DMS53 treated with DMSO at 0.1 percent for 48 hours (cell line): Measurements from ENCODE around the gene CCDC47.

ENCODE experiments used
- DNase-seq: peaks from one replicate; lab custom pipeline; 2025; ENCODE audit not compliant: unreplicated experiment; lab: John Stamatoyannopoulos, UW

The CCDC47 gene

GRCh38 chr17:63785556-63785955, 12.2 kb upstream of the CCDC47 start:
- no peak for DNase-seq

DNA sequence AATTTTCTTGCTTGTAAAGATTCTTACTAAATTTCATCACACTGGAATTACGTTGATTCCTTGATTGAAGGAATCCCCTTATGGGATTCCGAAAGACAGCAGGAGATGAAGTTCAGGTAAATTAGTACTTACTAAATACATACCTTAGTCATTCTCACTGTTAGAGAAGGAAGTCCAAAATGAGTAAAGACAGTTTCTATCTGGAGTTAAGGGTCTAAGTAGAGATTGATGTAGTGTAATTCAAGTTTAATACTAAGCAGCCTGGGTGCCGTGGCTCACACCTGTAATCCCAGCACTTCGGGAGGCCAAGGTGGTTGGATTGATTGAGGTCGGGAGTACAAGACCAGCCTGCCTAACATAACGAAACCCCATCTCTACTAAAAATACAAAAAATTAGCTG, 10.1 kb upstream of the CCDC47 start:
- no peak for DNase-seq

DNA sequence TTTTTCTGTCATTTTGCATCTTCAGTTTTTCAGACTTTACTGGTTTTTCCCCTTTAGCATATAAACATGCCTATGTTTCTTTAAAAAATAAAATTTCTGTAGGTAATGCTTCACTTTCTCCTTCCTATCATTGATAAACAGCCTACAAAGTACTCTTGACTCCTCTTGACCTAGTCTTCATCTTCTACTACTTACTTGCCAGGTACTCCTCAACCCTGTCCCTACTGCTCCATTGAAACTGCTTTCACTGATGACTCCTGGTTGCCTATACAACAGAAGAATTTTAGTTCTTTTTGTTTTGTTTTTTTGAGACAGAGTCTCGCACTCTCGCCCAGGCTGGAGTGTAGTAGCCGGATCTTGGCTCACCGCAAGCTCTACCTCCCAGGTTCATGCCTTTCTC, 7.5 kb upstream of the CCDC47 start:
- no peak for DNase-seq

DNA sequence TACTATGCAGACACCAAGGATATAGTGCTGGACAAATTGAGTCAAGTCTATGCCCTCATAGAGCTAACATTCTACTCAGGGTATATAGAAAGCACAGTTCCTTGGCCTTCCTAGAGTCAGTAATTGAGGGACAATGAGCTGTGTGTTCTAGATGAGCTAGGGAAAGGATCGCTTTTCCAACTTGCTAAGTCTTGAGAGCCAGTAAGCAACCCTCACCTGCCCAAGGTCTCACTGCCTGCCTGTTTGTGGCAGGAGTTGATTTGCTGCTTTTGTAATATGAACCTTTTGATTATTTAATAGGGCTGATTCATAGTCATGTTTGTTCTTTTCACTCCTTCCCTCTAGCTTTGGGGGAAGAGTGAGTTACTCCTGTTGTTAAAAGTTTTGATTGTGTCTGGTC, 7.1 kb upstream of the CCDC47 start:
- DNase-seq = no peak

DNA sequence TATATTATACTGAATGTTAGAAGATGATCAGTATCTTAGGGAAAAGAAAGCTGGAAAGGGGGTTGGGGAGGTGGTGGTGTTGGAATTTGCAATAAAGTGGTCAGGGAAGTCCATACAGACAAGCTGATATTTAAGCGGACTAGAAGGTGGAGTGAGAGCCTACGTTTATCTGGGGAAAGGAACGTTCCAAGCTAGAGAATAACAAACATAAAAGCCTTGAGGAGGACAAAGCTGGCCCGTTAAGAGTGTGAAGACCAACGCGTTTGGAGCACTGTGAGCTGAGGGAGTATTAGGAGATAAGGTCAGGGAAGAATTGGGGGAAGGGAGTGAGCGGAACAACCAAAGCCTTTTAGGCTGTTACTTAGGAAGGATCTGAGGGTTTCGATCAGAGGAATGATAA, 2.0 kb upstream of the CCDC47 start:
- no peak for DNase-seq

DNA sequence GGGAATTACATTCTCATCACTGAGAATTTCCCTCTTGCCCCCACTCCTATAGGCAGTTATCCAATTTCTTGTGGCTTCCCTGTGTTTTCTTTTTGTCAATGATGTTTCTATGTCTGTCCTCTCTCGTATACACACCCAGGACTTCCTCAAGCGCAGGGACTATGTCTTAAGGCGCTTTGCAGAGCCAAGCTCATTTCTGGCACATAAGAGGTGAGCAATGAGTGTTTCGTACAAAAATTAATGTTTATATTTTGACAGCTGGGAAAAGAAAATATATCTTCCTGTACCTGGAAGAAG, 1.5 kb upstream of the CCDC47 start:
- no peak for DNase-seq

- no peak for DNase-seq
Measured at GRCh38 chr17:63774141-63774968, 958 bp upstream of the CCDC47 start, which contains the start of gene DDX42. Gene DDX42, plus strand, starts transcription at chr17:63774170. Its CDS starts 12,880 bp downstream, at chr17:63787050.

DNA sequence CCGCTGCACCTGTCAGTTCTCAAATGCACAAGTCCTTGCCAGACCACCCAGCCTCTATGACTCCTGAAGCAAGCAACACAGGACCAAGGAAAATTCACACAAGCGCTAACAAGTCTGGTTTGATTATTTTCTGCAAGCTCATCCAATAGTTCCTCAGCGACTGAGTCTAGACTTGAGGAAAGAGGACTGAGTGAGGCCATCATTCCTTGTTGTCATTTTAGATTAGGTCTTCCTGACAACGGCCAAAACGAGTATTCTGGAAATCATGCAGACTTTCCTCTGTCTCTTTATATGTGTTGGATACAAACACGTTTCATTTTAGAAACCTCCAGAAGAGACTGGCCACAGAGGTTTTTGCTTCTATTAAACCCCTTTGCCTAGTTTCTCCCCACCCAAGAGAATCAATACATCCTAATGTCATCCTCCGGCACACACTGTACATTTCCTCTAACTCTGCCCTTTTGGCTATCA, 561 bp downstream of the CCDC47 start:
- DNase-seq = no peak

DNA sequence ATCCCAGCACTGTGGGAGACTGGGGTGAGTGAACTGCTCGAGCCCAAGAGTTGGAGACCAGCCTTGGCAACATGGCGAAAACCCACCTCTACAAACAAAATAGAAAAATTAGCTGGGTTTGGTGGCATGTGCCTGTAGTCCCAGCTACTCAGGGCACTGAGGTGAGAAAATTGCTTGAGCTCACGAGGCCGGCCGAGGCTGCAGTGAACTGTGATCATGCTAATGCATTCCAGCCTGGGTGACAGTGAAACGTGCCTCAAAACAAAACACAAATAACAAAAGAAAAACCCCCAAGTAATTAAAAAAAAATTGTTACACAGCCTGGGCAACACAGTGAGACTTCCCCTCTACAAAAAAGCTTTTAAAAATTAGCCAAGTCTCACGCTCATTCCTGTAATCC, 5.0 kb downstream of the CCDC47 start:
- DNase-seq = no peak

DNA sequence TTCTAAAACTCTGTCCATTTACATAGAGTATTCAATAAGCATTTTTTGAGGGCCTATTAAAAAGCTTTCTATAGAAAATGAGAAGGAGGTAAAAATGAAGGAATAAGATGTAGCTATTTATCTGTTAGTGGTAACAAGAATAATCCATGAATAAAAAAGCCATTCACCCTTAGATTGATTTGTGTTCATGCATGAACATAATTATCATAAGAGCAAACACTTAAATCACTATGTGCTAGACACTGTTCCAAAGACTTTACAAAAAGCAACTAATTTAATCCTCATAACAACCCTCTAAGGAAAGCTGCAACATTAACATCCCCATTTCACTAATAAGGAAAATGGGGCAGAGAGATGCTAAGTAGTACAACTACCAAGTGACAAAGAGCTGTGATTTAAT, 6.6 kb downstream of the CCDC47 start:
- no peak for DNase-seq

- no peak for DNase-seq
Measured at GRCh38 chr17:63764716-63765115, 8.7 kb downstream of the CCDC47 start.

DNA sequence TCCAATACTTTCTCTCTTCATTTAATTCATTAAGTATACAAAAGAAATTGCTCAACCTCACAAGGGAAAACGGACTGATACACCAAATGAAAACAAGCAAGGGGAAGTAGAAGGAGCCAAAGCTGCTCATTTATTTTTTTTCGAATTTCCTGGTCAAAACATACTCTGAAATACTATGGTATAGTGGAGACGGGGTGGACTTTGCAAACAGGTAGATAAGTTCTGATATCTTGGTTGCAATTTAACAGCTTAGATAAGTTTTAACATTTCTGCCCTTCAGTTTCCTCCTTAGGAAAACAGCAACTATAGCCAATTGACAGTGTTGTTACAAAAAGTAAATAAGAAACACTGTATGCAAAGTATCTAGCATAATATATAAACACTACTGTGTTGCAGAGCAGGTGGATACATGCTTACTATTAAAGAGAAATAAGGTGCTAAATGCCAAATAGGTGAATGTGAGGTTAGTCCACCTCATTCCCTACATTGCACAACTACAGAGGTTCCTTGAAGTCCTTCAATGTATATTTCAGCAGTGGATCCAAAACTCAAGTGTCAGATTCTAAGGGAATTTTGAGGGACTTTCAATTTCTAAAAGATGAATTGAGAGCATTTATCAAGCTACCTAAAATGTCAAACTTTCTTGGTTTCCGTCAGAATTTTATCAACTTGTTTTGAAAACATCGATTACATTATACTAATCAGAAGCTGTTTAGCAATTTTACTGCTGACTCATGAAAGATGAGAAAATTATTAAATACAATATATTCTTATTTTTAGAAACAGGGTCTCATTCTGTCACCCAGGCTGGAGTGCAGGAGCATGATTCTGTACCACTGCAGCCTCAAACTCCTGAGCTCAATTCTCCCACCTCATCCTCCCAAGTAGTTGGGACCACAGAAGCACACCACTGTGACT, 11.0 kb downstream of the CCDC47 start:
- DNase-seq = no peak

- no peak for DNase-seq
Measured at GRCh38 chr17:63760771-63761539, 12.4 kb downstream of the CCDC47 start.

DNA sequence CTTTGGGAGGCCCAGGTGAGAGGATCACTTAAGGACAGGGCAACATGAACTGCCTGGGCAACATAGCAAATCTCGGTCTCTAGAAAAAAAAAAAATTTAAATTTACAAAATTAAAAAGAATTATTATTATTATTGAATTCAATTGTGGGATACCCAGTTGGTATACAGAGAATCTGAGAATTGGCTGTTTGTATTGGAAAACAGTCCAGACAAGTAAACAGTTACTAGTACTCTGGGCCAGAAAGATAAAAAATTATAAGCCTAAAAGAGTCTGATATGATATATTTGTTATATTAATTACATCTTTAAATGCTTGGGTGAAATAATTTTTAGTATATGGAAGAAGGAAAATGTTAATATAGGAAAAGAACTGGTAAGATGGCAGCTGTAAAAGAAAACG, 15.0 kb downstream of the CCDC47 start:
- DNase-seq = no peak

DNA sequence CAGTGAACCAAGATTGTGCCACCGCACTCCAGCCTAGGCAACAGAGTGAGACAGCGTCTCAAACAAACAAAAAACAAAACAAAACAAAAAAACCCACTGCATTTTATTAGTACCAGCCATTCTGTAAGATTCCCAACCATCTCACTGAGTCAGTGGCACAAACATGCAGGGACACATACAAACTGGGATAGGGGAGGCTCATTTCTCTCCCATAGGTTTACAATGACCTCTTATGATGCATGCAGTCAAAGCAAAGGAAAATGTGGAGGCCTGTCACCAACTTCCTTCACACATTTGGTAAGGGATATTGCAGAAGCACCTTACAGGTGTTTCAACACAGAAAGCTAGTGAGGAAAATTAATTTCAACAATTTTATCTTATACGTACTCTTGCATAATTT, 19.4 kb downstream of the CCDC47 start:
- DNase-seq = no peak

- DNase-seq = no peak
Measured at GRCh38 chr17:63753215-63753614, 20.2 kb downstream of the CCDC47 start.

DNA sequence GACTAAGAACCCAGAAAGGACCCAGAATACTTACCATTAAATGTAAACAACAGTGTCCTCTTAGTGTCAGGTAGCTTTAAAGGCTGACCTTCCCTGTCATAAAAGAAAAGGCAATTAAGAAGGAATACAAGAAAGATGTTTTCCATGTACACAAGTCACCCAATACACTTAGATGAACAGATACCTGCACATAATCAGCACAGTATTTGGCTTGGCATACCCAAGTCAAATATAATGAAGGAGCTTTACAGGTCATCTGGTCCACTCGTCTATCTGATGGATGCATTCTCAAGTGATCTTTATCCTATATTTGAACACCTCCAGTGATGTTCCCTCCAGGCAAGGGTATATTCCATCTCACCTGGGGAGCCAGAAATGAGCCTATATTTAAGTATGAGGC, 20.7 kb downstream of the CCDC47 start:
- DNase-seq = no peak

DNA sequence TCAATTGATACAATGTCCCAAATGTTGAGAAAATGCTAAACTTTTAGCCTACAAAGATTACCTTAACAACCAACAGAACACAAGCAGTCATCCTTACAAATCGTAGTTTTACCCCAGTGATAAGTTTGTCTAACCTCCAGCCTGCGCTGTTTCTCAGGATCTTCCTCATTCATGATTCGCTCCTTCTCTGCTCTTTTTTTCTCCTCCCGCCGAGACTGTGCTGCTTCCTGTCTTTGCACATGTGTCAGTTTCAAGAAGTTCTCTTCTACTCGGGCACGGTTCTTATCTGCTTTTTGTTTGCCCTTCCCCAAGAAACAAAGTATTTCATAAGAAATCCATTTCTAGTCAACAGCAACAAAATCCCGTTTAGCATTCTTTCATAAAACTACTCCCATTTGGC, 21.6 kb downstream of the CCDC47 start:
- DNase-seq = no peak

DNA sequence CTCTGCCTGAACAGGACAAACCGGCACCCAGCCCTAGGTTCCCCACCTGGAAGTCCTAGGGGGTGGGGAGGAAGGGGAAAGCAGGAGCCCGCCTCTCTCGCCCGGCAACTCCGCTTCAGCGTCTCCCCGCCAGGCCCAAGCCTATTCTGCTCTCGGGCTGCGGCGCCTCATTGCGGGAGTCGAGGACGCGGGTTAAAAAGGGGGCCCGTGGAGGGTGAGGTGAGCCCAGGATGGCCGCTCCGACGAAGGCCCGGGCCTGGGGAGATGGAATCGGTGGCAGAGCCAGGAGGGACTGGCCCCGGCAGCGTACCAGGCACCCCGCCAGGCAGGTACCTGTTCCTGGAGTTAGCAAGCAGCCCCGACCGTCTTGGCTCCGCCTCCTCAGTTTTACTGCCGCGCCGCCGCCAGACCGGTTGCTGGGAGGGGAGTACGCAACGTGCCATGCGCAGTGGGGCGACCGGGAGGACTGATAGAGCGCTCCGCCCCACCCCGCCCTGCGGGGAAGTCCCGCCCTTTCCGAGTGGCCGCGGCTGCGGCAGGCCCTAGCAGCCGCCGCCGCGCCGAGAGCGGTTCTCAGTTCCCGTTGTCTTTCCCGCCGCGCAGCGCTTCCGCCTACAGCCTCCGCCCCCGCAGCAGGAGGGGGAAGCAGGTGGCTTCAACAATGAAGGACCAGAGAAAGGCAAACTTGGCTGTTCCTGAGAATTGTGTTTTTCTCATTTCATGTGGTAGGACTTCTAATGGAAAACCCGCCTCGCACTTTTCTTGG, 31.8 kb downstream of the CCDC47 start, which contains the start of gene STRADA:
STRADA (minus strand) TSS at position 392 of the 766 bp plus-strand sequence. CDS start 13,430 bp downstream, outside the sequence.
- peak; percentile 93 for DNase-seq

GRCh38 chr17:63741143-63741407, 32.3 kb downstream of the CCDC47 start:
- DNase-seq = peak; percentile 21
